GM10266 (cell line): ENCODE results near the gene ADGRL2.
"Not testable (repeated sequence)": the region's sequence is repeated elsewhere in the genome, so short reads cannot be mapped to it uniquely, and the experiment has no call there.

ENCODE experiments used
- DNase-seq: peaks from one replicate; pipeline ENCODE4 v3.0.0; 2012; ENCODE audit errors: extremely low spot score
- CTCF ChIP-seq: IDR thresholded peaks from 2 replicates; pipeline ENCODE4 v1.5.1; 2012; ENCODE audit warnings: mild to moderate bottlenecking, low read depth; ENCODE audit not compliant: control insufficient read depth, insufficient read depth; ENCODE audit errors: missing control alignments

ADGRL2 gene

GRCh38 chr1:81878538-81878937, 77.8 kb downstream of the ADGRL2 start:
- DNase-seq: no peak
- TF ChIP-seq CTCF: no peak

- TF ChIP-seq CTCF: no peak
- DNase-seq: no peak
Observed at GRCh38 chr1:81880781-81881180, 80.0 kb downstream of the ADGRL2 start.

GRCh38 chr1:81885291-81885690, 84.6 kb downstream of the ADGRL2 start:
- TF ChIP-seq CTCF: no peak
- no peak for DNase-seq

GRCh38 chr1:81886292-81886691, 85.6 kb downstream of the ADGRL2 start:
- not testable (repeated sequence) for DNase-seq

GRCh38 chr1:81887421-81888144, 86.8 kb downstream of the ADGRL2 start:
- no peak for TF ChIP-seq CTCF
- DNase-seq: no peak

GRCh38 chr1:81889166-81889565, 88.4 kb downstream of the ADGRL2 start:
- no peak for TF ChIP-seq CTCF

GRCh38 chr1:81894867-81895266, 94.1 kb downstream of the ADGRL2 start:
- DNase-seq: no peak
- no peak for TF ChIP-seq CTCF

More at GRCh38 chr1:81889166-81889565, 88.4 kb downstream of the ADGRL2 start:
- DNase-seq: no peak
